ENCODE measurements around the gene EBF4.
"Not testable (repeated sequence)": the region's sequence is repeated elsewhere in the genome, so short reads cannot be mapped to it uniquely, and the experiment has no call there.

The EBF4 gene

GRCh38 chr20:2796011-2796660 lies 103.6 kb downstream of the EBF4 start:
- no peak for DNase-seq (ENCODE audit: low spot score)

DNA sequence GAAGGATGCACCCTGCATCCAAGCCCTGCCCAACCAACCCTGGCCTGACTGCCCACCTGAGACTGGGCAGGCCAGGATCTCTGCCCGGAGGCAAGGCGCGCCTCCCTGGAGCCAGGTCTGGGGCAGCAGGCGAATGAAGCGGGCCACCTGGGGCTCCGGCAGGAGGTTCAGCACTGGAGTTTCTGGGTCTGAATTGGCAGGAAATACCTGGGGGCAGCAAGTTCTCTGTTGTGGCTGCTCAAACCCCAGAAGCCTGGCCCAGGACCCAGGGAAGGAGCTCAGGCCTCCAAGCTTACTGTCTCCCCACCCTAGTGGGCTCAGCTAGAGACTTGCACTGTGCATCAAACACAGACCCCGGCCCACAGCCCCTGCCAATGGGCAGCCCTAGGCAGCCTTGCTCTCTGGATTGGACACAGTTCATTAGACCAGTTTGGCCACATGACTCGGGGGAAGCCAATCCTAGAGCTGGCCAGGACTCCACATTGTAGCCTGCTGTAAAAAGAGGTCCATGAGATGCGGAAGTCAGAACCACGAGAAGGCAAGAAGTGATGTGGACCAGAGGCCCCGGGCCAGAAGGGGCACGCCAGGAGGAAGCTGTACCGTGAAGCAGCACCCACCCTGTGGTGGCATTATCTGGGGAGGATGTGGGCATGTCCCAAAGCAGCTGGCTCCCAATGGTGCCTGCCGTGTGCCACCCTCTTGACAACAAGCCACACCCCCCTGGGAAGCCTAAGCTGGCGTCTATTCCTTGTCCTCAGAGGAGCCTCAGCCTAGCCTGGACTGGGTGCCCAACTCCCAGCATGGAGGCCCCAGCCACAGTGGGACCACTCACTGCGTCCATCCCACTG lies 104.8 kb downstream of the EBF4 start:
- no peak for DNase-seq (ENCODE audit: low spot score)

GRCh38 chr20:2798095-2798805 lies 105.7 kb downstream of the EBF4 start:
- DNase-seq (ENCODE audit: low spot score) = no peak

DNA sequence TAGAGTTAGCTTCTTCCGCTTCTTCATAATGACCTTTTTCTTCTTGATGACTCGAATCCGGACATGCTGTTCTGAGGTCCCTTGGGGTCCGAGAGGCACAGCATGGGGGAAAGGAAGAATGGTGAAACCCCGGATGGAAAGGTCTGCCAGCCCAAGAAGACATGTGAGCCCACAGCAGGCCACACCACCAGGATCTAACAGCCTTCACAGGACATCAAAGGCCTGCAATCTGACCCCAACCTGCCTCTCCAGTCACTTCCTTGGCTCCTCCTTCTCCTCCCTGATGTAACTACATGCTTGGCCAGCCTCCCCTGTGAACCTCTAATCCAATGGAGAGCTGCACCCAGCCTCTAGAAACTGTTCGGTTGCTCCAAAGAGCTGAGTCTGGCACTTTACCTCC lies 106.2 kb downstream of the EBF4 start:
- peak; percentile 11 for DNase-seq (ENCODE audit: low spot score)

DNA sequence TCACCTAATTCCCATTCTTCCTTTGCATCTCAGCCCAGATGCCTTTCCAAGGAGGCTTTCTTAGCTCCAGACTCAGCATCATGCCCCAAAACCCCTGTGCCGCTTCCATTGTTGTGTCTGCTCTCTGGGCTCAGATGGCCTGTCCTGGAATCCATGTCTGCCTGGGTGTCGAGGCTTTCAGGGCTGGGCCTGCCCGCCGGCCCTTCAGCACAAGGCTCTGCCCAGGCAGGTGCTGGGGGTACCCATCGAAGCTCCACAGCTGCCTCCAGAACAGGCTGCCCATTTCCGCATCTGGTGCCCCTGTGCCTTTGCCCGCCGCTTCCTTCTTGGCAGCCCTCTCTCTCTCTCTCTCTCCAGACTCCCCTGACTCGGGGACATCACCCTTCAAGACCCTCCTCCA lies 106.7 kb downstream of the EBF4 start:
- no peak for DNase-seq (ENCODE audit: low spot score)

GRCh38 chr20:2799688-2800520 lies 107.3 kb downstream of the EBF4 start:
- no peak for DNase-seq (ENCODE audit: low spot score)

GRCh38 chr20:2800521-2801285 lies 108.1 kb downstream of the EBF4 start, which contains the start of gene CPXM1:
TSS of gene CPXM1 (minus strand) at chr20:2800627. CDS start at chr20:2800572, 55 bp downstream.
- DNase-seq (ENCODE audit: low spot score) = no peak

DNA sequence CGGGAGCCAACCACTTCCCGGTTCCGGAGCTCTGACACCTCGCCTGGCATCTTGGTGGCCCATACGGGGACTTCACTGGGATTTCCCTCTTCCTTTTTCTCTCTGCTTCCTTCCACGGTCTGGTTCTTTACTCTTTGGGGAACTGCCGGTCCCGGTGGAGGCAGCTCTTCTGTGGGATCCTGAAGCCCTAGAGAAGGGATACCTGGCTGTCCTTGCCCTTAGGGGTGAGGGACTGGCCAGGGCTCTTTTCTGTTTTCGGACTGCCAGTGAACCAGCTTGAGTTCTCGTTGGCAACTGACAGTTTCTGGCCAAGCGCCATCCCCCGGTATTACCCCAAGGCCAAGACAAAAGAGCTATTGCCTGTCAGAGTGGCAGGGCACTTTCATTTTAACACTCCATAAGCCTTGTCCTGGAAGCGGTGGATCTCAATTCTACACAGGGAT lies 108.7 kb downstream of the EBF4 start:
- DNase-seq (ENCODE audit: low spot score) = no peak

- DNase-seq (ENCODE audit: low spot score) = no peak
Measured at GRCh38 chr20:2804041-2804828, 111.7 kb downstream of the EBF4 start.

DNA sequence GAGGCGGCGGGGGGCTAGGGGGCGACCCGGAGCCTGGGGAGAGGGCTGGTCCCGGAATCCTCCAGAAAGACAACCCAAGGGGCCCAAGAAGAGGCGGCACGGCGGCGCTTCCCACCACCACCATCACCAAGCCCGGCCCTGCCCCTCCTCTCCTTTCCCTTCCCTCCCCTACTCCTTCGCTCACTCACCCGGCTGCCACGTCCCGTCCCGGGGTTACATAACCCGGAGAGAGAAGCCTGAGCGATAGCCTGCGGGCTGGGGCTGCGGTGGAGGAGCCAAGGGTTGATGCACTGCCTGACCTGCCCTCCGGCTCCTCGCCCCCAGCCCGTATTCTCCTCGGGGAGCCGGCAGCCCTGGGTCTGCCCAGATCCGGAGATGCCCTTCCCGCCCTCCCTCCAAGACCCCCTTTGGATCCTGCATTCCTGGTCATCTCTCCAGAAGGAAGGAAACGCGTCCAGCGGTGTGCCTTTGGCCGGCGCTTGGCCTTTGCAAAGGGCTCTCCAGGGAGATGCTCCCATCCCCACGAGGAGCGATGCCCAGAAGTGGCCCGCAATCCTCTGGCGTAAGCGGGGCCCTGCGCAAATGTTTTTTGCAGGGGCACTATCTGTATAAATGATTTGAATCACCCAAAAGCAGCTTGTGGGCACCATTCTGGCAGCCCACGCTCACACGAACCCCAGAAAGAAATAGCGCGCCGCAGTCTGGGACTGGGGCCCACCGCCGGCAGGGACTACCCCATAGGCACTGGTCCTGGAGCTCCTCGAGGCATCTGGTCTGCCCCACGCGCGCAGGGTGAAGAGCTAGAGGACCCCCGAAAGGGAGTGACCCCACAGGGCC lies 112.5 kb downstream of the EBF4 start:
- DNase-seq (ENCODE audit: low spot score) = no peak

DNA sequence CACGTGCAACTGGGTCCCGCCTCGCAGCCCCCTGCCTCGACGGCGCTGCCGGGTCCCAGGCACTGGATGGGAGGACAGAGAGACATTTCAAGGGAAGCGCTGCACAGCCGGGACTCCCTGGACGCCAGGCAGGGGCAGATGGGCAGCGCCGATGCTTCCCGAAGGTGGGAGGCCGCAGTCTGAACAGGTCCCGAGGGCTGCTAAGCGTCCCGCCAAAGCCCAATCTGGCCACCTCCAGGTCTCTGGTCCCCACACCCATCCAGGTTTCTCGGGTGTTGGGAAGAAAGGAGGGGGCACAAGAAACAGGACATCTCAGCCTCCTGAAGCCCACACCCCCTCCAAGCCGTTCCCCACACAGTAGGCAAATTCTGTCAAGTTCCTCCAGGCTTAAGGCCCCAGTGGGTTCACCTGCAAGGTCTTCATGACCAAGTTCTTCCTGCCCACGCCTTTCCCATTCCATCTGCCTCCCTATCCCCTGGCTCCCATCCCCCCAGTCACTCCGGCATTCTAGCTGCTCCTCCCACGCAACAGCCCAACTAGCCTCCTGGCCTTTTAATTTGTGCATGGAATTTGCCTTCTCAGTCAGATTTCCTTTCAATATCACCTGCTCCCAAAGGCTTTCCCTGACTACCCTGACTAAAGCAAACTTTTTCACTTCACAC lies 113.2 kb downstream of the EBF4 start:
- DNase-seq (ENCODE audit: low spot score) = no peak

DNA sequence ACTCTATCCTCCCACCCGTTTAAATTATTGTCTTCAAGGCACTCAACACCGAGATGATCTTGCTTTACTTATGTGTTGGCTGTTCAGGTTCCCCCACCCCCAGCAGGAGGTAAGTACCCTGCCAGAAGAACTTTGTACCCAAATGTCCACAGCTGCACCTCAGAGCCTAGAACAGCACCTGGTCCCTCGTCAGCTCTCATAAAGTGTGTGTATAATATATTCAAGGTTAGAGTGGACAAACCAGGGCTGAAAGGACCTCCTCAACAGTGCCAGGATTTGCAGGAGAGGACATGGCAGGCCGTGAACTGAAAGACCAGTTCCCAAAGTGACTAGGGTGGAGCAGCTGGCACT lies 113.7 kb downstream of the EBF4 start:
- DNase-seq (ENCODE audit: low spot score) = no peak

GRCh38 chr20:2807019-2807418 lies 114.4 kb downstream of the EBF4 start:
- DNase-seq (ENCODE audit: low spot score) = no peak

DNA sequence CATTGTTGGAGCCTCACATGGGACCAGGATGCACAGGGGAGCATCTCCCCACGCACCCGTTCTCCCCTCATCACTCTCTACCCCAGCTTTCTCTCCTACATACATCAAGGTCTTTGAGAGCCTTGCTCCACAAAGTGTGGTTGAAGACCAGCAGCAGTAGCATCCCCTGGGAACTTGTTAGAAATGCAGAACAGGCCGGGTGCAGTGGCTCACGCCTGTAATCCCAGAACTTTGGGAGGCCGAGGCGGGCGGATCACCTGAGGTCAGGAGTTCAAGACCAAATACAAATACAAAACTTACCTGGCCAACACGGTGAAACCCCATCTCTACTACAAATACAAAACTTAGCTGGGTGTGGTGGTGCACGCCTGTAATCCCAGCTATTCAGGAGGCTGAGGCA lies 115.3 kb downstream of the EBF4 start:
- not testable (repeated sequence) for DNase-seq (ENCODE audit: low spot score)

- no peak for DNase-seq (ENCODE audit: low spot score)
Measured at GRCh38 chr20:2809690-2810089, 117.1 kb downstream of the EBF4 start.
